ENCODE results near the gene CAMKMT. TPM values are rescaled to one million over a fixed set of nuclear protein-coding genes. Genes with fewer than 3 reads are reported as not detected.

CAMKMT gene
- total RNA-seq, 1 experiment from 2014 or later = 17.4 TPM

DNA sequence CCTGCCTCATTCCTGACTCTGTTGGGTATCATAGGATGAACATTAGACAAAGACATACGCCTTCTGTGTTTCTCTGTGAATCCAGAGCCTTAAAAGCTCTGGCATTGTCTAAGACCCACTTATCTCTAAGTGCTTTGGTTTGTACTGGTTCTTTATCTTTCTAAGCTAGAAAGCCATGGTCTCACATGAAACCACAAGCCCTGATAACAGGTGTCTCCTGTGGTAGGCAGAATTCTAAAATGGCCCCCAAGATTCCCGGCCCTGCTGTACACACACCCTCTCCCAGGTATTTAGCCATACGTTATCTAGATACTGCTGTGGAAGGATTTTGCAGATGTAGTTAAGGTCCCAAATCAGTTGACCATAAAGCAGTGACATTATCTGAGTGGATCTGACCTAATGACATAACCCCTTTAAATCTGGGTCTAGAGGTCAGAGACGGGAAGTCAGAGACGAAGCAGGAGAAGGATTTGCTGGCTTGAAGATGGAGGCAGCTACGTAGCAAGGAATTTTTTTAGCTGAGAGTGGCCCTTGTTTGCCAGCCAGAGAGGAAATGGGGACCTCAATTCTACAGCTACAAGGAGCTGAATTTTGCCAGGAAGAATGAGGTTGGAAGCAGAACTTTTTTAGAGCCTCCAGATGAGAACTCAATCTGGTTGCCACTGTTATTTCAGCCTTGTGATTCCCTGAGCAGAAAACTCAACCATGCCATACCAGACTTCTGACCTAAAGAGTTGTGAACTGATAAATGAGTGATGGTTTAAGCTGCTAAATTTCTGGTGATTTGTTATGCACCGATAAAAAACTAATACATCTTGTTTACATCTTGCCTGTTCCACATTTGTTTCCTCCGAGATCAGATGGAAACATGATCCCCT, 186.7 kb downstream of the CAMKMT start:
- no peak overlapping the region for H4K8ac ChIP-seq (replicated peaks; ENCODE audit: insufficient read length, low read depth, low read length)
- no peak overlapping the region for H3T11ph ChIP-seq (ENCODE audit: low read length)
- H3K4me2 ChIP-seq (ENCODE audit: insufficient read depth, insufficient read length, low read length) = no peak overlapping the region
- WGBS (ENCODE audit: extremely low coverage, insufficient read length, low lambda C conversion rate) = no CpG with 5 or more reads among the region's 8 CpGs
- no peaks in the 10 kb centered on the region for H3K9me3 ChIP-seq (ENCODE audit: control insufficient read depth, low read depth, low read length)
- no peak overlapping the region for H2AFZ ChIP-seq (ENCODE audit: low read length)
- peaks cover 15% of the 10 kb centered on the region; the same call in 1 of the 2 replicates for H3K4me1 ChIP-seq (ENCODE audit: insufficient read depth, low read length)
- H3K9me3 Mint-ChIP-seq = no peaks in the 10 kb centered on the region
- no peak overlapping the region for H4K5ac ChIP-seq (ENCODE audit: insufficient read length, low read depth, low read length)
- no peak overlapping the region for H4K91ac ChIP-seq (ENCODE audit: insufficient read length, low read depth, low read length)
- no peak overlapping the region for H2BK12ac ChIP-seq (ENCODE audit: insufficient read length, low read depth, low read length)
- no peaks in the 10 kb centered on the region for H3K79me2 ChIP-seq (ENCODE audit: insufficient read depth, low read length)
- no peak overlapping the region for H3K4ac ChIP-seq (ENCODE audit: low read depth, low read length)
- peak overlapping the region in 2 of 3 experiments; percentile 74 to 83; a peak in 5 of 7 replicates for H3K27ac Mint-ChIP-seq
- H3K4me3 Mint-ChIP-seq = no peak overlapping the region
- TF ChIP-seq, protein P1, sequence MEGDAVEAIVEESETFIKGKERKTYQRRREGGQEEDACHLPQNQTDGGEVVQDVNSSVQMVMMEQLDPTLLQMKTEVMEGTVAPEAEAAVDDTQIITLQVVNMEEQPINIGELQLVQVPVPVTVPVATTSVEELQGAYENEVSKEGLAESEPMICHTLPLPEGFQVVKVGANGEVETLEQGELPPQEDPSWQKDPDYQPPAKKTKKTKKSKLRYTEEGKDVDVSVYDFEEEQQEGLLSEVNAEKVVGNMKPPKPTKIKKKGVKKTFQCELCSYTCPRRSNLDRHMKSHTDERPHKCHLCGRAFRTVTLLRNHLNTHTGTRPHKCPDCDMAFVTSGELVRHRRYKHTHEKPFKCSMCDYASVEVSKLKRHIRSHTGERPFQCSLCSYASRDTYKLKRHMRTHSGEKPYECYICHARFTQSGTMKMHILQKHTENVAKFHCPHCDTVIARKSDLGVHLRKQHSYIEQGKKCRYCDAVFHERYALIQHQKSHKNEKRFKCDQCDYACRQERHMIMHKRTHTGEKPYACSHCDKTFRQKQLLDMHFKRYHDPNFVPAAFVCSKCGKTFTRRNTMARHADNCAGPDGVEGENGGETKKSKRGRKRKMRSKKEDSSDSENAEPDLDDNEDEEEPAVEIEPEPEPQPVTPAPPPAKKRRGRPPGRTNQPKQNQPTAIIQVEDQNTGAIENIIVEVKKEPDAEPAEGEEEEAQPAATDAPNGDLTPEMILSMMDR (conservative IDR thresholded peaks at IDR 0.05) = no peak
- no peak overlapping the region for H2BK15ac ChIP-seq (ENCODE audit: low read depth, low read length)
- H3K36me3 Mint-ChIP-seq (ENCODE audit: insufficient read depth in 1 of 3, low read depth in 3 of 3) = peaks cover 0 to 2% (median 0%) of the 10 kb centered on the region in 3 experiments; a peak in 3 of 7 replicates
- no peak overlapping the region for H2AK5ac ChIP-seq (ENCODE audit: insufficient read length, low read length)
- no peak overlapping the region for H3K18ac ChIP-seq (ENCODE audit: insufficient read length, low read depth, low read length)
- H2BK120ac ChIP-seq (ENCODE audit: low read depth, low read length, poor library complexity, severe bottlenecking) = no peak overlapping the region
- H3K79me1 ChIP-seq (ENCODE audit: insufficient read depth, low read depth, low read length, poor library complexity, severe bottlenecking) = no peaks in the 10 kb centered on the region
- no peaks in the 10 kb centered on the region for H4K20me1 ChIP-seq (ENCODE audit: control insufficient read depth, insufficient read depth, insufficient read length)
- H3K56ac ChIP-seq (ENCODE audit: insufficient read length, low read depth, low read length) = no peak overlapping the region
- DNase-seq = no peak
- H3K23me2 ChIP-seq (ENCODE audit: insufficient read length, low read depth, low read length, poor library complexity, severe bottlenecking) = no peaks in the 10 kb centered on the region
- no peak overlapping the region for H2BK20ac ChIP-seq (ENCODE audit: low read depth, low read length, poor library complexity, severe bottlenecking)
- no peak overlapping the region for H2BK5ac ChIP-seq (ENCODE audit: insufficient read length, low read length)
- no peak overlapping the region for H3K14ac ChIP-seq (ENCODE audit: insufficient read depth, low read length)
- H3K9ac ChIP-seq (ENCODE audit: extremely low read depth, insufficient read length, low read length) = no peak overlapping the region
- no peaks in the 10 kb centered on the region for H3K27me3 Mint-ChIP-seq (ENCODE audit: low read depth)
- H3K4me1 Mint-ChIP-seq = peaks cover 62 to 65% of the 10 kb centered on the region in 2 experiments
- H3K27ac ChIP-seq (ENCODE audit: insufficient read length, low read depth, low read length) = no peak overlapping the region
- H3K23ac ChIP-seq (ENCODE audit: insufficient read length, low read depth, low read length) = no peak overlapping the region
- no peaks in the 10 kb centered on the region for H3K27me3 ChIP-seq (ENCODE audit: insufficient read depth, low read length)

Measured in H9 (cell line).